ENCODE results near the gene ZCCHC24.

ZCCHC24 gene

DNA sequence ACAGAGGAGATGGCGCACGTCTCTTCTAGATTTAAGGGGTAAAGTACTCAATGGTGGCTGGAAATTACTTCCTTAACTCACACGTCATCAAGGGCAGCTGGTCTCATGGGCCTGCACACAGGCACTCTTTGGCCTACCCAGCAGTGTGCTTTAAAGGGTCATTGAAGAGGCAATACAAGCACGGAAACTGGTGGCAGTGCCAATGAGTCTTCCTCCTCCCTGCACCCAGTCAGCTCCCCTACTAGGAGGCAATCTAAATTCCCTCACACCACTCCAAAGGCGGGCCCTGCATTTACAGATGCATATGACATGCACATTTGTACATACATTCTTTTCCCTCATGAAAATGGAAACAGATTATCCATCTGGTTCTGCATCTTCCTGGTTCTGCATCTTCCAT, 50.8 kb downstream of the ZCCHC24 start:
- Histone ChIP-seq H3K4me2 (ENCODE audit: low read length) (no peak overlapping the region), H3K27ac (ENCODE audit: low read depth, low read length) (no peak overlapping the region)

DNA sequence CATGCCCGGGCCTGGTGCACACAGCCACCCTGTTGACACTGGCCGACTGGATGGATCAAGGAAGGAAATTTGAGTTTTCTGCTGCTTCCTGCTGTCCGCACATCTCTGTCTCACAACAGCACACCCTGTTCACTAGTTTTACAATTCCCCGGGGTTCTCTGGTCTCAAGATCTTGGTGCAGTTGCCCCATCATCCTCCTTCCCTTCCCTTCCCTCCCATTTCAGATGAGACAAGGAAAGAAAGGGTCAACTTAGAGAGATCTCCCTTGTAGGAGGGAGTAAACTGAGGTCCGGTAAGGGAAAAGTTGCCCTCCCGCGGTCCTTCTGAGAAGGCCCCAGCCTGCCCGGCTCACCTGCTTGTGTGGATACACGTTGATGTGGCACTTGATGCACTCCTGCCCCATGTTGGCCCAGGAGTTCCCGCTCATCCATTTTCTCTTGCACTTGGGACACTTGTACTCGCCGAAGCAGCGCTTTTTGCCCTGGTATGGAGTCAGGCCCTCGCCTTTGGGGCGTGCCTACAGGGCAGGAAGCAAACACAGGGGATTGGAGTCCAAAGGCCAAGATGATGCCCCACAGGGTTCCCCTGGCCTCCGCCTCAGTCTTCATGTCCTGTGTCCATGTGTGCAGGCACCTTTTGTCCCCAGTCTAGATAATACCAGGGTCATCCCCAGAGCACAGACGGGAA, 51.4 kb downstream of the ZCCHC24 start:
- no peak for TF ChIP-seq EZH2phosphoT487 (IDR thresholded peaks at IDR 0.05; ENCODE audit: borderline replicate concordance, low read length)
- TF ChIP-seq, protein P1, sequence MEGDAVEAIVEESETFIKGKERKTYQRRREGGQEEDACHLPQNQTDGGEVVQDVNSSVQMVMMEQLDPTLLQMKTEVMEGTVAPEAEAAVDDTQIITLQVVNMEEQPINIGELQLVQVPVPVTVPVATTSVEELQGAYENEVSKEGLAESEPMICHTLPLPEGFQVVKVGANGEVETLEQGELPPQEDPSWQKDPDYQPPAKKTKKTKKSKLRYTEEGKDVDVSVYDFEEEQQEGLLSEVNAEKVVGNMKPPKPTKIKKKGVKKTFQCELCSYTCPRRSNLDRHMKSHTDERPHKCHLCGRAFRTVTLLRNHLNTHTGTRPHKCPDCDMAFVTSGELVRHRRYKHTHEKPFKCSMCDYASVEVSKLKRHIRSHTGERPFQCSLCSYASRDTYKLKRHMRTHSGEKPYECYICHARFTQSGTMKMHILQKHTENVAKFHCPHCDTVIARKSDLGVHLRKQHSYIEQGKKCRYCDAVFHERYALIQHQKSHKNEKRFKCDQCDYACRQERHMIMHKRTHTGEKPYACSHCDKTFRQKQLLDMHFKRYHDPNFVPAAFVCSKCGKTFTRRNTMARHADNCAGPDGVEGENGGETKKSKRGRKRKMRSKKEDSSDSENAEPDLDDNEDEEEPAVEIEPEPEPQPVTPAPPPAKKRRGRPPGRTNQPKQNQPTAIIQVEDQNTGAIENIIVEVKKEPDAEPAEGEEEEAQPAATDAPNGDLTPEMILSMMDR (IDR thresholded peaks at IDR 0.05; ENCODE audit: low read depth, low read length, poor library complexity, severe bottlenecking), result no peak
- Histone ChIP-seq H3K4me3 (ENCODE audit: low read length) (no peak overlapping the region), H3K9me3 (ENCODE audit: control insufficient read depth, insufficient read depth, low read length) (no peaks in the 10 kb centered on the region), H3K4me1 (ENCODE audit: control insufficient read depth, low read length) (peaks cover 2% of the 10 kb centered on the region), H3K36me3 (ENCODE audit: control insufficient read depth, low read length) (no peaks in the 10 kb centered on the region), H3F3A (ENCODE audit: control insufficient read depth, insufficient read depth) (no peaks in the 10 kb centered on the region), H3K27ac (ENCODE audit: low read depth, low read length) (no peak overlapping the region), H3K27me3 (ENCODE audit: control insufficient read depth, low read length) (peaks cover 9% of the 10 kb centered on the region; the same call in 1 of the 2 replicates), H3K4me2 (ENCODE audit: low read length) (no peak overlapping the region), H4K20me1 (ENCODE audit: control insufficient read depth, insufficient read depth, low read depth, low read length) (no peaks in the 10 kb centered on the region), H3K79me2 (ENCODE audit: control insufficient read depth, low read length) (no peaks in the 10 kb centered on the region), H3K9me2 (replicated peaks; ENCODE audit: control insufficient read depth, low read length) (no peaks in the 10 kb centered on the region)

More for the DNA sequence above, 50.8 kb downstream of the ZCCHC24 start:
- Histone ChIP-seq H3F3A (ENCODE audit: control insufficient read depth, insufficient read depth) (no peaks in the 10 kb centered on the region), H3K27me3 (ENCODE audit: control insufficient read depth, low read length) (peaks cover 9% of the 10 kb centered on the region; the same call in 1 of the 2 replicates), H4K20me1 (ENCODE audit: control insufficient read depth, insufficient read depth, low read depth, low read length) (no peaks in the 10 kb centered on the region), H3K36me3 (ENCODE audit: control insufficient read depth, low read length) (no peaks in the 10 kb centered on the region), H3K79me2 (ENCODE audit: control insufficient read depth, low read length) (no peaks in the 10 kb centered on the region), H3K4me3 (ENCODE audit: low read length) (no peak overlapping the region), H3K9me3 (ENCODE audit: control insufficient read depth, insufficient read depth, low read length) (no peaks in the 10 kb centered on the region), H3K4me1 (ENCODE audit: control insufficient read depth, low read length) (no peaks in the 10 kb centered on the region), H3K9me2 (replicated peaks; ENCODE audit: control insufficient read depth, low read length) (no peaks in the 10 kb centered on the region)
- no peak for TF ChIP-seq EZH2phosphoT487 (IDR thresholded peaks at IDR 0.05; ENCODE audit: borderline replicate concordance, low read length)
- TF ChIP-seq, protein P1 (IDR thresholded peaks at IDR 0.05; ENCODE audit: low read depth, low read length, poor library complexity, severe bottlenecking), result no peak

DNA sequence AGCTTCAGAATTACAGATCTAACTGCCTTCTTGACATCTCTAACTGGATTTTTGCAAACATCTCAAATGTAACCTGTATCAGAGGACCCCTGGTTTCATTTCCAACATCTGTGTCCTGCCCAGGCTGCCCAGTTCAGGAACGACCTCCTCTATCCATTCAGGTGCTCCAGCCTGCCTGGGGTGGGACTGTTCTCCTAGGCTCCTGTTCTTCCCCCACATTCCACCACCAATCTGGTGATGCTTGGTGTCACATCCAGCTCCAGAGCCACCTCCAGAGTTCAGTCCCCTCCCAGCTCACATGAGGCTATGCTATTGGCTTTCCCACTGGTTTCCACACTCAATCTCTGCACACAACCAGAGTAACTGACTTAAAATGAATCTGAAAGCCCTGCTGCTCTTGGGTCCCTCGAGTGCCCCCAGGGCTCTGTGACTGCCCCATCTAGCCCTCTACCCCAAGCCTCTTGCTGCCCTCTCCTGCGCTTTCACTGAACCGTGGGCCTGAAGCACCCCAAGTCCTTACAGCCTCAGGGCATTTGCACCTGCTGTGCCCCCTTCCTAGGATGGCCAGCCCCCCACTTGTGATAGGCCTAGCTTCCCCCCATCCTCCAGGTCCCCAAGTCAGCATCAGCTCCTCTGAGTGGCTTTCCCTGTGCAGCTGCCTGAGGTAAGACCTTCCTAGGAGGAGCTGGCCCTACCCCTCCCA, 52.1 kb downstream of the ZCCHC24 start:
- Histone ChIP-seq H3K4me2 (ENCODE audit: low read length) (no peak overlapping the region), H3F3A (ENCODE audit: control insufficient read depth, insufficient read depth) (no peaks in the 10 kb centered on the region), H3K27me3 (ENCODE audit: control insufficient read depth, low read length) (peaks cover 9% of the 10 kb centered on the region; the same call in 1 of the 2 replicates), H3K79me2 (ENCODE audit: control insufficient read depth, low read length) (no peaks in the 10 kb centered on the region), H3K9me3 (ENCODE audit: control insufficient read depth, insufficient read depth, low read length) (no peaks in the 10 kb centered on the region), H3K27ac (ENCODE audit: low read depth, low read length) (no peak overlapping the region), H3K4me3 (ENCODE audit: low read length) (no peak overlapping the region), H3K9me2 (replicated peaks; ENCODE audit: control insufficient read depth, low read length) (no peaks in the 10 kb centered on the region), H3K4me1 (ENCODE audit: control insufficient read depth, low read length) (peaks cover 6% of the 10 kb centered on the region), H3K36me3 (ENCODE audit: control insufficient read depth, low read length) (no peaks in the 10 kb centered on the region), H4K20me1 (ENCODE audit: control insufficient read depth, insufficient read depth, low read depth, low read length) (no peaks in the 10 kb centered on the region)
- TF ChIP-seq EZH2phosphoT487 (IDR thresholded peaks at IDR 0.05; ENCODE audit: borderline replicate concordance, low read length), result no peak
- TF ChIP-seq, protein P1 (IDR thresholded peaks at IDR 0.05; ENCODE audit: low read depth, low read length, poor library complexity, severe bottlenecking), result no peak

Measured in DOHH2 (cell line).